ENCODE results near the gene NEAT1. TPM values are rescaled to one million over a fixed set of nuclear protein-coding genes. Genes with fewer than 3 reads are reported as not detected.

Gene NEAT1
- total RNA-seq, 1 donor from 2014 or later, result 94.2 TPM

- no peak for DNase-seq (ENCODE audit: low read depth in 2 of 2)
Measured at GRCh38 chr11:65433657-65434056, 11.1 kb downstream of the NEAT1 start.

GRCh38 chr11:65434057-65434666 is 11.6 kb downstream of the NEAT1 start:
- no peak for DNase-seq (ENCODE audit: low read depth in 2 of 2)

DNA sequence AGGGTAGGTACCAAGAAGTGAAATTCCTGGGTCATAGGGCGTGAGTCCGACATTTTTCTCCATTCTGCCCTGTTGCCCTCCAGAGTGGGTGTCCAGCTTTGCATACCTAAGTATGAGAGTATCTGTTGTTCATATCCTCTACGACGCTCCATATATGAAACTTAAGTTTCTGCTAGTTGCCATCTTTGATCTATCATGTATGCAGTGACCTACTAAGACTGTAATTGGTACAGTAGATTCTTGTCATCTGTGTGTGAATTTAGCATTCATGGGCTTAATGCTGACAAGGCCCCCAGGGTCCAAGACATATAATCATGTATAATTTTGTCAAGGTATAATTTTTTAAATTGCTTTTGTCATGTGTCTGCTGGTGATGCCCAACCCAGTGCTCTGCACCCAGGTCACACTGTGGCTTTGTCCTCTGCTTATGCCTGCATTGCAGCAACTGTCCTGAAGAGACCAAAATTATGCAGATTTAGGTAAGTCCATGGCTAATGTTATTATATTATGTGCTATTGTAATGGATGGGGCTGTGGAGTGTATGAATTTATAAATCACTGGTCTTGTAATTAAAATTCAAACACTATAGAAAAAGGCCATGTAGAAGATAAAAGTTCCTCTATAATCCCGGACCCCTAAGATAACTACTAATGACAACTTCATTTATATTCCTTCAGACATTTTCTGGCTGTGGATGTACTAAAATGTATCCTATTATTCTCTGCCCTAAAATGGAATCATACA is 12.2 kb downstream of the NEAT1 start:
- DNase-seq (ENCODE audit: low read depth in 2 of 2), result peak in 1 of 2 donors; percentile 22

DNA sequence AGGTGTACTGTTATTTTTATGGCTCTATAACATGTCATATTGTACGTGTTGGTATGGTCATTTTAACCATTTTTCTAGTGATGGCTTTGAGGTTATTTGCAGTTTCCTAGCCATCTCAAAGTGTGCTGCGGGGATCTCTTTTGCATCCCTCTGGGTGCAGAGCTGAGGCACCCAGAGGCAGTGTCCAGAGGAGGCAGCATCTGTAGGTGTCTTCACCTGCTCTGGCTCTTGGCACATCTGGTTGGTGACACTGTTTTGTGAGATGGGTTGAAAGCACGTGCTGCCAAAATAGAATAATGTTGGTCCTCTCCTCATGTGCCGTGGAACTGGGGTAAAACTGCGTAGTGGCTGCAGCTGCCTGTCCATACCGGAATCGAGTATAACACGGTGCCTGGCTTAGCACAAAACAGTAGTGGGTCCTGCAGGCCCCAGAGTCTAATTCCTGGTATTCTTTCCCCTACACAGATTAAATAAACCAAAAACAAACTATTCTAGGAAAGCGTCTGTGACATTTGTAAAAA is 12.9 kb downstream of the NEAT1 start:
- peak in 1 of 2 donors; percentile 22 for DNase-seq (ENCODE audit: low read depth in 2 of 2)

DNA sequence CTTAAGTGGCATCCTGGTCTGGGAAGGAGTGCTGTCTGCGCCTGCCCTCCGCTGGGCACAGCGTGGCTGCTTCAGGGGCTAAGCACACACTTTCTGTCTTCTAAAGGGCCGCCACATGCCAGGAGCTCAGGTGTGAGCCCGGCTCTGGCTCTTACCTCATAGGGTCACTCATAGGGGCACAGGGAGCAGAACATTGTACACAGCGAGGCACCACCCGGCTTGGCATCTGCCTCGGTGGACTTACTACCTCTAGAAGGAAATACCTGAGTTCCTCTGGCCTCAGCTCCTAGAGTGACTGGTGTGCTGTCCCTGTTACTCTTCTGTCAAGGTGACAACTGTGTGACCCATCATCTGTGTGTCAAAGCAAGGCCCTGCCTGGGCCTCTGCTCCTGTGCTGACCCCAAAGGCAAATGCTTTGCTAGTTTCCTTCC is 13.4 kb downstream of the NEAT1 start:
- DNase-seq (ENCODE audit: low read depth in 2 of 2), result peak; percentile 36 to 47

DNA sequence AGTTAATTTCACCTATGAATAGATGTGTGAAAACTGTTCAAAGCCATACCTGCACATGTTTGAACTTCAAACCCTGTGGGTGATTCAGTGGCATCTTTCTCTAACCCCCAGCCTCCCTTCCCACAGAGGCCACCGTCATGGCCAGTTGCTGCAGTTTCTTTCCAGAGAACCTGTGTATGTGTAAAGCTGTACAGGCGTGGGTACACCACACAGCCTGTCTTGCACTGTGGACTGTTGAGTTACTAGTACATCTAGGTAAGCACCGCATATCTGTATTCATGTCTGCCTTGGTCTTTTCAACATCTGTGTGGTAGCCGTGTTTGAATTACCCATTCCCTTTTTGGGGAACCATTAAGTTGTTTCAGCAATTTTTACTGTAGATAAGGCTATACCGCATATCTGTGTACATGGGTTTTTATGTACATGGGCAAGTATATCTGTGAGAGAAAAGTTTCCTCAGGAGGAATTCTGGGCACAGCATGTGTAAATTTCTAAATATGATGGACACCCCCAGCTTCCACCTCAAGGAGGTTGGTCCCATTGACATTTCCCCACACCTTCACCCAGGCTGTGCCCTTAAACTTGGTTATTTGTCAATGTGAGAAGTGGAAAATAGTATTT is 13.9 kb downstream of the NEAT1 start:
- peak; percentile 38 to 49 for DNase-seq (ENCODE audit: low read depth in 2 of 2)

DNA sequence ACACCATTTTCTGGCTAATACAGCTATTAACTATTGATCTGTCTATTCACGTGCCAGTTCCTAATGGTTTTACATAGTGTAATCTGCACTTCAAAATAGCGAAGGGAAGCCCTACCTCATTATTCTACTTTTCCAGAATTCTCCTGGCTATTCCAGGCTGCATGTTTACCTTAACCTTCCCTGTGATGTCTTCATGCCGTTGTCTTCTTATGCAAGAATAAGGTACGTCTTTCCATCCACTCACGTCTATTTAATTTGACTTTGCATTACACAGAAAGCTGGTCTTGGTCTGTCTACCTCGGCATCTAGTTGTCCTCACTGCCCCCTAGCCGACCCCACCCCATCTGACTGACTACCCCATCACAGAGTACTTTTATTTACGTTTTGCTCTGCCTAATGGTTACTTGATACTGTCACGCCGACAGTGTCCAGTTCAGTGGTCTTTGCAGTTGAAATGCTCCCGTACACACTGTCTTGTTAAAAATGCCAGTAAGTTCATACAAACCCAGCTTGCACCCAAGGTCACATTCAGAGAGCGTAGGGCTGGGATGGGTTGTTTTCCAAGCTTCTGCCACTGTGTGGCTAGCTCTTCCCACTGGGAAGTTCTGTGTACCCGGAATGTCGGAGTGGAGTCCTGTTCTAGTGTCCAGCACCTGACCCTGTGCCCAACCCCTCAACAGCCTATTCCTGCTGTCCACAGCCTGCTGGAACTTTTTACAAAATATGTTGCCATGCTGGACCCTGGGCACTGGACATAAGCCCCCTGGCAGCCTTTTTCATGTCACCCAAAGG is 15.0 kb downstream of the NEAT1 start:
- DNase-seq (ENCODE audit: low read depth in 2 of 2), result peak; percentile 34 to 51

- peak; percentile 11 to 27 for DNase-seq (ENCODE audit: low read depth in 2 of 2)
Measured at GRCh38 chr11:65438257-65439151, 15.9 kb downstream of the NEAT1 start.

DNA sequence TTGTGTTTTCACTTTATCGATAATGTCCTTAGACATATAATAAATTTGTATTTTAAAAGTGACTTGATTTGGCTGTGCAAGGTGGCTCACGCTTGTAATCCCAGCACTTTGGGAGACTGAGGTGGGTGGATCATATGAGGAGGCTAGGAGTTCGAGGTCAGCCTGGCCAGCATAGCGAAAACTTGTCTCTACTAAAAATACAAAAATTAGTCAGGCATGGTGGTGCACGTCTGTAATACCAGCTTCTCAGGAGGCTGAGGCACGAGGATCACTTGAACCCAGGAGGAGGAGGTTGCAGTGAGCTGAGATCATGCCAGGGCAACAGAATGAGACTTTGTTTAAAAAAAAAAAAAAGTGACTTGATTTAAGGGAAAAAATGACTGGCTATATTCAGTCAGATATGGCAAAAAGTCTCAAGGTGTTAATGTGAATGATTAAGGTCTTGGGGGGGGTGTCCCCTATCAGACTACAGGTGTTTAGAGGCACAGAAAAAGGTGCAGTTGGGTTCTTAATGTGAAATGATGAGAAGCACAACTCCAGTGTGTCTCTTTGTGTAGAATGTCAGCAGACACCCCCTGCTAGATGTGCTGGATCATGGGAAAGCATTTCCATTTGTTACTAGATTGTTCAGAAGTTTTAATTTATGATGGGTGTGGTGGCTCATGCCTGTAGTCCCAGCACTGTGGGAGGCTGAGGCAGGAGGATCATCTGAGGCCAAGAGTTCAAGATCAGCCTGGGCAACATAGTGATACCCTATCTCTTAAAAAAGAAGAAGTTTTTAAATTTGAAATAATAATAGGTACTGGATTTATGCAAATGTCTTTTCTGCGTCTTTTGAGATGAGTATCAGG is 17.0 kb downstream of the NEAT1 start:
- DNase-seq (ENCODE audit: low read depth in 2 of 2), result peak; percentile 32 to 40

DNA sequence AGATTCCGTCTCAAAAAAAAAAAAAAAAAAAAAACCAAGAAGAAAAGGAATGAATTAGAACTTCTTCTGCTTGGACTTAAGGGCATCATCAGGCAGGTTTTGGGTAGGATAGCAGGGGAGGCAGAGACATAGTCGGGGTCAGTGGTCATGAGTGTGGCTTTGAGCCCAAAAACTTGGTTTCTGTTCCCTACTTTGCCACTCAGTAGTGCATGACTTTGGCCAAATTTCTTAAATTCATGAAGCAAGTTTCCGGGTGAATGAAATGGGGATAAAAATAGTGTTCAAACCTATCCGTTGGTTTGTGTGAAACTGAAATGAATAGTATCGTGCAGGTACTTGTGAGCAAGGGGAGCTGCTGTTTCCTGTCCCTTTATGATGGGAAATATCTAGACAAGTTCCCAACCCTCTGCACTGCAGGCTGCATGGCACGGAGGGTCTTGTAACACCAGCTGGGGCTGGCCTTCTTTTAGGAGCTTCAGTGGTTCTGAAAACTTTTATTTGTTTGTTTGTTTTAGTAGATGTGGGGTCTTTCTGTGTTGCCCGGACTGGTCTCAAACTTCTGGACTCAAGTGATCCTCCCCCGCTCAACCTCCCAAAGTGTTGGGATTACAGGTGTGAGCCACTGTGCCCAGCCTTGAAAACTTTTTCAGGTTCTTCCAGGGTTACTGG is 18.4 kb downstream of the NEAT1 start:
- peak; percentile 38 to 57 for DNase-seq (ENCODE audit: low read depth in 2 of 2)

DNA sequence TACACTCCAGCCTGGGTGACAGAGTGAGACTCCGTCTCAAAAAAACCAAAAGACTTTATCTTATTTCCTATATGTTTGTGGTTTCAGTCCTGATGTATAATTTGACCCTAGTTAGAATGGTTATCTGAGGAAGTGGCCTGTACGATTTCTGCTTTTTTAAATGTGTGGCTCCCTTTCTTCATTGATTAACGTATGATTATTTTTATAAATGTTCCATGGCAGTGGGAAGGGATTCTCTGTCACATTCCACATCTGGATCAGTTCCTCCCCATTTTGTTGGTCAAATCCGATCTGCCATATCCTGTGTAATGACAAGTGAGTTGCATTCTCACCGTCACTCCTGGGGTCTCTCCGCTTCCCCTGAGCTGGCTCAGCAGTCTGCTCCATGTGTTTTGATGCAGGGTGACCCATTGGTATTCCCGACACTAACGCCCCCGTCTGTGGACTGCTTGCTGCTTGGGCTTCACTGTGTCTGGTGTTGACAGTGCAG is 20.3 kb downstream of the NEAT1 start:
- peak; percentile 36 to 50 for DNase-seq (ENCODE audit: low read depth in 2 of 2)

DNA sequence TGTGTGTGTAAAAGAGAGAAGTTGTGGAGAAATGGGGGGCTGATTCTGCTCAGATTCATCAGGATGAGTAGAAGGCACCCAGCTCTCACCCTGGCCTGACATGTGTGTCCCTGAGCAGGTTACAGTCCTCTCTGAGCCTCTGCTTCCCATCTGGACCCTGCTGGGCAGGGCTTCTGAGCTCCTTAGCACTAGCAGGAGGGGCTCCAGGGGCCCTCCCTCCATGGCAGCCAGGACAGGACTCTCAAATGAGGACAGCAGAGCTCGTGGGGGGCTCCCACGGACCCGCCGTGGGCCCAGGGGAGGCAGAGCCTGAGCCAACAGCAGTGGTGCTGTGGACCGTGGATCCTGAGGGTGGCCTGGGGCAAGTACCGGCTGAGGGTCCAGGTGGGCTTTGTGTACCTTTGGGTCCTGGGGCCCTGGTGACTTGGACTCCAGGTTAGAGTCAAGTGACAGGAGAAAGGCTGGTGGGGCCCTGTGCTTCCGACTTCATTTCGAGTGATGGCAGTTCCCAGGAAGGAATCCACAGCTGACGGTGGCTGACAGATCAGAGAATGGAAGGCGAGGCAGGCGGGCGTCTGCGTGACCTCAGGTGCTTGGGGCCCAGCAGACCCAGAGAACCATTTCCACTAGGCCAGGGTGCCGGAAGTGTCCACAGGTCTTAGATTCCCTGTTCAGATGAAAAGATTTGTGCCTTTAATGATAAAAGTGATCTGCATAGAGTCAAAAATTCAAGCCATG is 21.9 kb downstream of the NEAT1 start:
- DNase-seq (ENCODE audit: low read depth in 2 of 2), result peak; percentile 39 to 56

- peak; percentile 53 to 55 for DNase-seq (ENCODE audit: low read depth in 2 of 2)
Measured at GRCh38 chr11:65445101-65445603, 22.6 kb downstream of the NEAT1 start.

GRCh38 chr11:65445604-65446445 is 23.2 kb downstream of the NEAT1 start:
- DNase-seq (ENCODE audit: low read depth in 2 of 2), result peak; percentile 51 to 58

GRCh38 chr11:65446446-65447277 is 24.1 kb downstream of the NEAT1 start:
- DNase-seq (ENCODE audit: low read depth in 2 of 2), result peak; percentile 51 to 61

GRCh38 chr11:65448074-65448417 is 25.4 kb downstream of the NEAT1 start:
- no peak for DNase-seq (ENCODE audit: low read depth in 2 of 2)
